Stimulated activated CD4-positive, alpha-beta T cell treated with anti-CD3 and anti-CD28 coated beads, TNF-alpha, amount 100 ng/mL, for 1 hour (primary cell): ENCODE measurements around the gene LAMA2.

ENCODE experiments used
- DNase-seq, 3 donors: peaks; one replicate each; pipeline ENCODE4 v3.0.0-alpha.2; 2020; ENCODE audit warnings: low read depth in 3 of 3, low spot score in 1 of 3

Gene LAMA2

DNA sequence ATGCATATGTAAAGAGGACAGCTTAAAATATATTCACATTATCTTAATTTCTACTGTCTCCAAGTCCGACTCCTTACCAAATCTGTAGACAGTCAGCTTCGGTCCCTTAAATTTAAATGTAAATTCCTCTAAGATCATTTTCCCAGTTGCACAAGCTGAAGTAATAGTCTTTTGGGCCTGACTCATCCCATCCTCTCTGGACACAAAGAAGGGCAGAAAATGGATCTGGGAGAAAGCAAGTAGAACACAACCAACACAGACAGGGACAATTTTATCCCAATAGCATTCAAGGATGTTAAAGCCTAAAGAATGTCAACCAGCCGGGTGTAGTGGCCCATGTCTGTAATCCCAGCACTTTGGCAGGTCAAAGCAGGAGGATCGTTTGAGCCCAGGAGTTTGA lies 598.8 kb downstream of the LAMA2 start:
- no peak for DNase-seq

DNA sequence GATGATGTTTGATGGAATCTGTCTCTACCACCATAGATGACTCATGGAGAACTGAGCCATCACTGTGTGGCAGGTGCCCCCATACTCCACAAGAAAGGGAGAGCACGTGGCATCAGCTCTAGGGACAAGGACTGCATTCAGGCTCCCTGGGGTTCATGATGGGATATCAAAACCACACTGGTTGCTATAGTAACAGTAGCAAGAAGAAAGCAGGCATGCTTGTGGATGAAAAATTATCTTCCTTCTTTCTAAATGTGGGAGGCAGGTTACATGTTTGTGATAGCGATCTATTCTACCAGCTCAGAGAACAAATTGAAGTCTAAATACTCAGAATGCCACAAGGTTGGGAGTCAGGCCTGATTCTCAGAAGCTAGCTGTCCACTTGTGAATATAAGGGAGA lies 602.8 kb downstream of the LAMA2 start:
- no peak for DNase-seq

DNA sequence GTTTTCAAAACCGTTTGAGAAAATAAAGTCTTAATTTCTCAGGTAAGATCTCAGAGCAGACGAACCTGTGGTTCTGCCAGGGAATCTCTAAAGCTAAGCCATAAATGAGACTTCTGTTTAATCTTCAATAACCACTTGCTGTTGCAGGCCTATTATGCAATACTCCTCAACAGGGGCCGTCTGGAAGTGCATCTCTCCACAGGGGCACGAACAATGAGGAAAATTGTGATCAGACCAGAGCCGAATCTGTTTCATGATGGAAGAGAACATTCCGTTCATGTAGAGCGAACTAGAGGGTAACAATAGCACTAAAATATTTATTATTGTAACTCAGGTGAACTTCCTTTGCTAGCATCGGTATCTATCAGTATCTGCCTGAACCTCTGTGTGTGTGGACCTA lies 603.4 kb downstream of the LAMA2 start:
- DNase-seq = no peak

DNA sequence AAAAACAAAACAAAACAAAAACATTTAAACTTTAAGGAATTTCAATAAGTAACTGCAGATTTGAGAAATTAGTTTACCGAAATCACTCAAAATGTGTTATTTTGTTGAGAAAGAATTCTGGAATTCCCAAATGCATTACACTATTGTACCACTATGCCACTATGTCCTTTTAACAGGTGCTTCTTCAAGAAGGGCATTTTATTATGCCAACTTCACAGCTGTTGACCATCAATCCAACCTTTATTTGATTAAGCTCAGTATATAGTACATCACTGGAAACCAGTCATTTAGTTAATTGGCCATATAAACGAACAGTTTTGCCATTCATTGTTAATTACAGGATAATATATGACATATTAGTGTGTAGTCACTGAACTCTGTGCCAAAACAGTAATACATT lies 605.4 kb downstream of the LAMA2 start:
- no peak for DNase-seq

DNA sequence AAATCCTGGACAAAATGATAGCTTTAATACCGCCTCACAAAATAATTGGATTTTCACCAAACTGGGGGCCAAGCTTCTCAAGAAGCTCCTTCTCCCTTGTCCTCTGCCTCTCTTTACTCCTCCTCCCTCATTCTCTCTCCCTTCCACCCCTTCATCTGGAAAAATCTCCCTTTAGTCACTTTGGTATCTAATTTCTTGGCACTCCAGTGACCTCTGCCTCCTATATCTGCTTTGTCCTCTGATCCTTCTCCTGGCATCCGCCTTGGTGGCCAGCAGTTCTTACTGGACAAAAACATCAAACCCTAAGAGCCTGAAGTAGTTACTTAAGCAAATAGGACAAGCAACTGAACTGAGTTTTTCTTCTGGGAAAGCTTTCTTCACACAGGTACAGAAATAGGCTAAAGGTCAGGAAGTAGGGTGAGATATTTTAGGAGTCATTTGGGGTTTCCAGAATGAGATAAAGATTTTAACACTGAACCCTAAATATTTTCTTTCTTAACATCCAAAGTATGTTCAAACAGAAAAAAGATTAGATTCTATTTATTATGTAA lies 606.4 kb downstream of the LAMA2 start:
- DNase-seq = no peak

DNA sequence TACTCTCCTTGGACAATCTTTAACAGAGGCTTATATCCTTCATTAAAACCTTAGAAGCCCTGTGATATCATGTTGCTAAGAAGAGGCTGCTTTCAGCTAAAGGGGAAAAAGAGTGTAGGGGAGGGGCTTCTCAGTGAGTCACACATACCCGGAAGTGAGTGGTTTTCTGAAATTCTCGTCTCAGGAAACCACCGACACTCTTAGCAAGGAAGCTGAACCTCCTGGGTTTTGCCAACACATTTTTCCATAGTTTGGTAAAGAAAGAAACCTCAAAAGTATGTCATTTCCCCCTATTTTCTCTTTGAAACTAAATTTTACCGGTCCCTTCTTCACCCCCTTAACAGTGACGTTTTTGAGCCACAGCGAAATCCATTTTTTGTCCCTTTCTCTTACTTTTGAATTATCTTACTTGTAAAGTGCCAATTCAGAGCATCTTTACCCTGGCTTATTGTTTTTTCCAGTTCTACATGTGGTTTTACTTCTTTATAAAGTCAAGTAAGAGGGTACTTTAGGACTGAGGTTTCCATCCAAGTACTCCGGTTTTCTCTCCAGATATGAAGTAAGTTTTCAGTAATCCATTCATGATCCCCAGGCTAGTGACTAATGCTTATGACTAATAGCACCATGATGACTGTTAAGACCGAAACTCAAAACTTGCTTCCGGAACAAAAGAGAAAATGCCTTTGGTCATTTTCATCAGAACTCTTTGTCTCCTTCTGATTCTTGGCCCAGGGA lies 607.8 kb downstream of the LAMA2 start:
- peak in 2 of 3 donors; percentile 40 to 47 for DNase-seq

DNA sequence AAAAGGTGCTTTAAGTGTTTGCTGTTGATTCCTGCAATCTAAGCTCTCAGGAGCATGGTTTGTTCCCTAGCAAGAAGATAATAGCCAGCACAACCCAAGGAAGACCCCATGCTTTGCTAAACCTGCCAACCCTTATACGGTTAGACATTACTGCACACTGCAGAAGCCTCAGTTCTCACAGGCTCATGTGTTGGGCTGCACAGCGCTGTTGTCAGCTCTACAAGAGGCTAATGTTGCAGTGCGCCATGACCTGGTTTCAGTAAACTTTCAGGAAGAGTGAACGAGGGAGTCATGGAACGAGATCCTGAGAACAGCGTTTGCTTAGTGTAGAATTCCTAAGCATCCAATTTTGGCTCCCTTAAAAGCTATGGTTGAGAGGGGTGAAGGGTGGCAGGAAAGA lies 608.5 kb downstream of the LAMA2 start:
- no peak for DNase-seq

DNA sequence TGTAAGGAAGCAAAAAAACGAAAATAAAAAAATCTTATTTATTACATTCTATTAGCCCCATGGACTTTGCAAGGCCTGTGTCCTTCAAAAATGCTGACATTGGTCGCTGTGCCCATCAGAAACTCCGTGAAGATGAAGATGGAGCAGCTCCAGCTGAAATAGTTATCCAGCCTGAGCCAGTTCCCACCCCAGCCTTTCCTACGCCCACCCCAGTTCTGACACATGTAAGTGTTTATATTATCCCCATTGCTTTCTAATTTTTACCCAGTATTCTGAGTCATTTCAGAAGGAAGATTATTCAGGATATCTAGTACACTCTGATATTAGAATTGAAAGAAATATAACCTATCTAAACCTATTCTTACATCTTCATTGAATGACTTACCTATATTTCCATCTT lies 609.3 kb downstream of the LAMA2 start:
- no peak for DNase-seq

DNA sequence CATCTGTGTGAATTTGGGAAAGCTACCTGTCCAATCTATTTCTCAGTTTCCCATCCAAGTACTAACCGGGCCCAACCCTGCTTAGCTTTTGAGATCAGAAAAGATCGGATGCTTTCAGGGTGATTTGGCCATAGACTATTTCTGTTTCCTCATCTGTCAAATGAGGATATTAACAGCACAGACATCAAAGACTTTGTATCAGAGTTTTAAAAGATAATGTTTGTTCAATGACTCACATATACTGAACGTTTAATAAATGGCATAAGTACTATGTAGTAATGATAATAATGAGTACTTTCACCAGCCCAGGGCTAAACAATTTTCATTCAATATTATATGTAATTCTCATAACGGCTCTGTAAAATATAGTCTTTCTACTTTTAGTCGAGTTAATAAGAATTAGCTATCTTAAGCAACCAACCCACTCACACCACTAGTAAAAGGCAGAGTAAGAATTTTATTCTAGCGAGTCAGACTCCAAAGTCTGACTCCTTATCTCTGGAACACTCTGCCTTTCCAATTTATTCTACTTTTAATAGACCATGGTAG lies 610.5 kb downstream of the LAMA2 start:
- no peak for DNase-seq

DNA sequence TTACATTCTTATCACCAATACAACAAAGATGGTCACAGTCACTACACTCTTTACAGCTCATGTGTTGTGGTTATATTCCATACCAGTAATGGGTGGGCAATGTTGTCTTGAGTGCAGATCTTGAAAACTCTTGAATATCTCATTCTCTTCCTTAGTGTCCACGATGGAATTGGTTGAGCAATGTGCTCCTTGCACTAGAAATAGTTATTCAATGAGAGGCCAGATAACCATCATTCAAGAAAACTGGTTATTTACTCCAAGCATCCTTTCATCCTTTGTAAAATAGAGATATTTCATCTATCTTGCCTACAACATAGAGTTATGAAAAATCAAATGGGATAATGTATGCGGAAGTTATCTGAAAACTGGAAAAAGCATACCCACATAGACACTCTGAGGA lies 611.2 kb downstream of the LAMA2 start:
- no peak for DNase-seq

DNA sequence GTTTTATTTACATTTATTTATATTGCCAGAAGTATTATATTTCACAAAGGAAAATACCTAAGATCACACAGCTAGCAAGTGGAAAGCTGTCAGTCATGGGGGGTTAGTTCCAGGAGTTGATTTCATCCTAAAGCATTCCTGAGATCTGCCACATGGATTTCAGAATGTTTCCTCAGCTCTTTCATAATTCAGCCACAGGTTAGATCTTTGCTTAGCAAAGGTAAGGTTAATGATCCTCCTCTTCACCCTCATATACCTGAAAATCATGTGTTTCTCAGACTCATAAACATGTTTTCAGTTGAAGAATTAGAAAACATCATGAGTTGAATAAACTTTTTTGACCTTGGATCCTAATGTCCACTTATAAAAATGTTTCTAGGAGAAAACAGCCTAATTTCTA lies 611.6 kb downstream of the LAMA2 start:
- DNase-seq = no peak

DNA sequence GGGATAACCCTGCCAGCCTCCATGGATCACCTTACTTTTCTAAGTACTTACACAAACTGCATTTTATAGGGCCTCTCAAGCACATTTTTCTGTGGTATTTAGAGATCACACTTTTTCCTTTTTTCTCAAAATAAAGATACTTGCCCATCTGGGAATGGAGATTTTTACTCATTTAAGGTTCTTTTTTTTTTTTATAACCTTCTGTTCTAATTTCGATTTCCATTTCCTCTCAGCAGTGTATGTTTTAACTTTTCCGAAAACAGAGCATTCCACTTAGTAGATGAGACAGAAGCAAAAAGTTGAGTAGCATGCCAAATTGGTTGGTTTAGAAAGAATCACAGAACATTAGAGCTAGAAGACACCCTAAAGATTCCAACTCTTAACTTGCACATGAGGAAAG lies 612.7 kb downstream of the LAMA2 start:
- DNase-seq = no peak

DNA sequence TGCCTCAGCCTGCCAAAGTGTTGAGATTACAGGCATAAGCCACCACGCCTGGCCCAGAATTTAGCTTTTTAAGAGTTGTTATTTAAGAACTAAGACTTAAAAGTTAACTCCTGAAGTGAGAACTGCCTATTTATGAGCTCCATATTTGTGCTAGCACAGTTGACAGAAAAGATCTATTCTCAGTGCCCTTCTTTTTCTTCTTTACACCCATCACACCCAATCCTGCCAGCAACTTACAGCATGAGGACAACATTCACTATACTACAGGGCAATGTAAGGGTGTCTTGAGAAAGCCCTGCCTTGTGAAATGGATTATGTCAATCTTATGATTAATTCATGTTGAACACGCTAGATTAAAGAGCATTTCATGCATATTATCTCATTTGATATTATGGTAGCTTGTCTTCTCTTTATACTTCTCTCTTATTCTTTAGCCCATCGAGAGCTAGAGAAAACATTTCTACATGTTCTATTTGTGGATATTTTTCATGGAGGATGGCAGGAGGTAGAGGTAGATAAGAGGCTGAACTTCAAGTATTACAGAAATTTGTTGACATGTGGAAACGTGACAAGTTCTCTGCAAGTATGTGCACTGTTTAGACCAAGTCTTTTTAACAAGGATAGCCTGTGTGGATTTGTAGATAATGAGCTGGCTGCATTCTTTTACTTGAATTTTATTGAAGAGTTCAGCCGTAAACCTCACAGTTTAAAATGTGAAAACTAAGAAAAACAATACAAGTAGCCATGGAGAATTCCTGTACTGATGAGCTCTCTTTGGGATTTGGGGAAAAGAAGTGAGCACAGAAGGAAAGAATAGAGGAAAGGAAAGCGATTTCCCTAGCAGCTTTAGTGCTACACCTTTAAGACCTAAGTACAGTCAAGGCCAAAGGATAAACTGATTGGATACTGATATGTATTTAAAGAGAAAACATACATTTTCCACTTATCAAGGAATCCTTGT lies 614.8 kb downstream of the LAMA2 start:
- no peak for DNase-seq

DNA sequence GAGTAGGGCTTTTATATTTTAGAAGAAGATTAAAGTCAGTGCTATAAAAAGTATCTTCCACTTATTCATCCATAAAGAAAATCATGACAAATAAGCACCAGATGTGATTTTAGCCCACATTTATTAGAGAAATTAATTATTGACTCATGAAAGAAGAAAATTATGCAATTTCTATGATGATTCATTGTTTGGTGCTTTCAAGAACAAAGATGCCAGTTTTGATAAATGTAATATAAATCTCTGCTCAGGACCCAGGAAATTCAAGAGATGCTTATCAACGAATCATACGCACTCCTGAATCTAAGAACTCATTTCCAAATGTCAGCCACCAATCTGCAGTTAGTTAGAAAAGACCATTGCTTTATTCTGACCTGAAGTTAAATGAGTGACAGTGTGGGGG lies 615.6 kb downstream of the LAMA2 start:
- no peak for DNase-seq

DNA sequence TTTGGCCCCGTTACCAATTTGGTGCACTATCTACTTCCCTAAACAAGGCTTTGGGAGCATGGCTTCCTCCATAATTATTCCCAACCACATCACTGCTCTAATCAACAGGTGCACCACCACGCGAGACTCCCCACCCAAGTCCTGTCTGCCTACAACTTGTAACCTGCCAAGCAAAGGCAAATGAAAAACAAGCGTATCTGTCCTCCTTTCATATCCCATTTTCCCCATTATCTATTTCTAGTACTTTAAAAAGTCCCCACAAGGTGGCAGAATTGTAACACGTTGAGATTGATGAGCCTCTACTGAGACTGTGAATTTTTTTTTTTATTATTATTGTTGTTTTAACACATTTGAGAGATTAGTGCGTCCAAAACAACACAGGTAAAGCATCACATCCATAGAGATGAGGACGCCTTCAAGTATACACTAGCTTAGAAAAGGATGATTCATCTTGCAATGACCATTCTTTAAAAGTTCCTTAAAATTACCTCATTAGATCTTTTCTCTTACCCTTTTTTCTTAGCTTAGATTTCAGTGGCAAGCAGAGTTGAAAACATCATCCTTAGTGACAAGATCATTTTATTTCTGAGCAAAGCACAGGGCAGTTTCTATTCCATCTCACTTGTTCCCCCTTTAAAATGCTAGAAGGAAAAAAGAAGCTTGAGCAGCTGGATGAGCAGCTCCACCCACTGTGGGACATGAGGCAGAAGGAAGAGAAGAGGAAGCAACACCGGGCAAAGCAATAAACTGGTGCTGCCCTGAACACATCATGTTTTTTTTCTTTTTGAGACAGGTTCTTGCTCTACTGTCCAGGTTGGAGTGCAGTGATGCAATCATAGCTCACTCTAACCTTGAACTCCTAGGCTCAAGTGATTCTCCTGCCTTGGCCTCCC lies 616.3 kb downstream of the LAMA2 start:
- no peak for DNase-seq

DNA sequence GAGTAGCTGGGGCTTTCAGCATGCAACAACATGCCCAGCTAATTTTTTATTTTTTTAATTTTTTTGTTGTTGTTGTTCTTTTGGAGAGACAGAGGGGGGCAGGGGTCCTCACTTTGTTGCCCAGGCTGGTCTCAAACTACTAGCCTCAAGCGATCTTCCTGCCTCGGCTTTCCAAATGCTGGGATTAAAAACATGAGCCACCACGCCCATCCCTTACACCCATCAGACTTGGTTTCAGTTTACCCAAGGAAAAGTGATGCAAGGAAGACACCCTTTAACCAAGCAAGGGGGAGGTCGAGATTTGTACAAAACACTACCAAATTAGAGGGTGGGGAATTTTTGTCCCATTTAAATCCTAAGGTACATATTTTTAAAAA lies 616.9 kb downstream of the LAMA2 start:
- DNase-seq = no peak

DNA sequence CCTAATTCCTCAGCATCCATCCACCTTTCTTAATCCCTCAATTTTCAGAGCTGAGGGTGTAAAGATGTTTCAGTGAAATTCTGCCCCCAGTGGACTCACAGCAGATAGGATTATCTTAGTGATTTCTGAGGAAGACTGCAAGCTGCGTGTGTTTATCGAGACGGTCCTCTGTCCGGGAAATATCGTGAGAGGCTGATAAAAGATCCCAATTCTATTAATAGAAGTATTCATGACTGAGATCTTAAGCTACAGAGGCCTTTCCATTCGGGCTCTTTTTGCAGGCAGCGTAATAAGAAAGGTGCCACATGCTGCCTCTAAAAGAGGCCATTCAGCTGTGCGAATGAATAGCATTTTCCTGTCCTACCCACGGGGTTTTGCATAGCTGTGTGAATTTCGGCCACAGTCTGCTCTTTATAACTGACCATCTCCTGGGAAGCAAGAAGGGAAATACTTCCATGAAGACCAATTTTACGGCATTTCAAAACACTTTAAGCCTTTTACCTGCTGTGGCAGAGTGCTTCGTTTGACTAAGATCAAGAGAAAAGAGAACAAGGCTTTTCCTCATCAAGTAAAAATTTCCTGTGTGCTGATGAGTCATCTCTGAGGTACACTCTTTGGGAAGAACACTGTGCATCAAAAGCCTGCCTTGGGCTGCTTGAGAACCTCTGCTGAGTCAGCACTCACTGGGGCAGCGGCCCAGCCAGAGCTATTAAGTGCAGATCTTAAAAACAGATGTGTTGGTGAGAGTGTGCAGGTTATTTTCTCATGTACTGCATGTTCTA lies 618.2 kb downstream of the LAMA2 start:
- DNase-seq = no peak

DNA sequence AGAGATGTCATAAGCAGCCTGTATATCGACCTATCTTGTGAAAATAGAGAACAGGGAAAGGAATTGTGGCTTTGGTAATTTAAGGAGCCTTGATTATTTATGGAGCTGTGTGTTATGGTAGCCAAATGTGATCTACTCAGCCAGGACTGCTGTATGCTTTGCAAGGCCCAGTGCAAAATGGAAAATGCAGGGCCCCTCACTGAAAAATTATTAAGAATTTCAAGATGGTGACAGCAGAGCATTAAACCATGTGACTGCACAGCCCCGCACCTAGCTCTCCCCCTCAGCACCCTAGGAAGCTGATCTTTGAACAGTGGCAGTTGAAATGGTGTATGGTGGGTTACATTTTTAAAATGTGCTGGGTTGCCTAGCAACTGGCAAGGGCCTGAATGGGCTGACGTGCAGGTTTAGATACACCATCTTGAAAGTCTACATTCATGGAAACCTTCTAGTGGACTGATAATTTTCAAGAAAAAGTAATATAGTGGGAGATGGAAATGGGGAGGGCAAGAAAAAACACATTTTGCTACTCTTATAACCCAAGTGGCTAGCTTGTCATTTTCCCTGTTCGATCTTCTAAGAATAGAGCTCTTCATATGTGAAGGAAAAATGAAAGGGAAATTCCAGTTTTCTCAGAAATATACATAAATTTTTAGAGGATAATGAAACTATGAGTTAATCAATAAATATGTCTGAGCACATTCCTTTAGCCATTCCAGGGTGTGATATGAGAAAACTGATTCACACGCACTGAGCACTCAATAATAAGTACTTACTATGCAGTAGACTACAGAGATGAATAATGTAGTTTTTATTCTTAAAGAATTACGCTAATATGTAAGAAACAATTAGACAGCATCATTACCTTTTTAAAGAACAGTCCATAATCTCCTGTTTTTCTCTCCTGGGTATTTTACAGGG lies 619.1 kb downstream of the LAMA2 start:
- no peak for DNase-seq

DNA sequence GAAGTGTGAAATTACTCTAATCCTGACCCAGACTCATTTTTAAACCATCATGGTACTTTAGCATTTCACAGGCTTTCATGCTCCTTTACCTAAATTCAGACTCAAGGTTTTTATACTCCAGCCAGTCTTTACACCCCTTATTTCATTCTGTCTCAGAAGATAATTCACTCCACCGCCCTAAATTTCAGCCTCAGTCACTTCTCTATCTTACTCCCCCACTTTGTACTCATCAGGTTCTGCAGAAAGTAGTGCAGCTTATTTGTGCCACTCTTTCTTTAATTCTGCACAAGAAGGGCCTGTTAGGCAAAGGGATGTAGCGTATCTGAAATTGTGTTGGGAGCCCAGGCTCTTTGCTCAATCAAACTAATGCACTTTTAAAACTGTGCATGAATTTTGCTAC lies 621.5 kb downstream of the LAMA2 start:
- no peak for DNase-seq
